ENCODE results near the gene SEMA6B. TPM values are rescaled to one million over a fixed set of nuclear protein-coding genes. Genes with fewer than 3 reads are reported as not detected.
"Not testable (repeated sequence)": the region's sequence is repeated elsewhere in the genome, so short reads cannot be mapped to it uniquely, and the experiment has no call there.

The SEMA6B gene
- total RNA-seq, 1 donor from 2014 or later, result 15.4 TPM

DNA sequence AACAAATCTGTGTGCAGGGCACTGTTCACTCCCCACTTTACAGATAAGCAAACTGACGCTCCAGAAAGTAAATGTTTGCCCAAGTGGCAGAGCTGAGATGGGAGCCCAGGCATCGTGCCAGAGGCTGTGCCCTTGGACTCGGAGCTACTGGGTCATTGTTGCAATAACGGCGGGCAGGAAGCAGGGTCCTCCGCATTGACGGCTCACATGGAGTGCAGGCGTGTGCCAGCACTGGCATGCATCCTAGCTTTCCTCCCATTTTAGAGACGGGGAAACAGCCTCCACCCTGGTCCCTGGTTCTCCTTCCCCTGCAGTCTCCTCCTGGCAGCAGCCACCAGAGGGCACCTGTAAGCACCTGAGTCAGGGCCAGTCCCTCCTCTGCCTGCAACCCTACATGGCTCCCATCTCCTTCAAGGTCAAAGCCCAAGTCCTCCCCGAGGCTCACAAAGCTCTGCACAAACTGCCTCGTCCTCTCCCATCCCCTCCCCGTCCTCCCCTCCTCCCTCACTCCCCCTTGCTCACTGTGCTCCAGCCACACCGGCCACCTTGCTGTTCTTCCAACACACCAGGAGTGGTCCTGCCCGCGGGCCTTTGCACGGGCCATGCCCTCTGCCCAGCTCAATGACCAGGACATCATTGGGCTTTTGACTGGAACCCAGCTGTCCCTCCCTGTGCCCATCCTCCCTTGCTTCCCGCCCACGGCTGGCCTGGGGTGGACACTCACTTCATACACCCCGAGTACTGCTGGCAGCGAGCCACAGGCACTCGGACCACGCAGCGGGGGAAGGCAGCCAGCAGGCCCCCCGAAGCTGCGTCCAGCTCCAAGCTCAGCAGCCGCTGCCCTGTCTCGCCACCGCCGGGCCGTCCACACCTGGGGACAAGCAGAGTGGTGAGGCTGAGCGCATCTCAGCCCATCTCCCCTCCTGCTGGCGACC, 11.9 kb downstream of the SEMA6B start:
- DNase-seq, result no peak

DNA sequence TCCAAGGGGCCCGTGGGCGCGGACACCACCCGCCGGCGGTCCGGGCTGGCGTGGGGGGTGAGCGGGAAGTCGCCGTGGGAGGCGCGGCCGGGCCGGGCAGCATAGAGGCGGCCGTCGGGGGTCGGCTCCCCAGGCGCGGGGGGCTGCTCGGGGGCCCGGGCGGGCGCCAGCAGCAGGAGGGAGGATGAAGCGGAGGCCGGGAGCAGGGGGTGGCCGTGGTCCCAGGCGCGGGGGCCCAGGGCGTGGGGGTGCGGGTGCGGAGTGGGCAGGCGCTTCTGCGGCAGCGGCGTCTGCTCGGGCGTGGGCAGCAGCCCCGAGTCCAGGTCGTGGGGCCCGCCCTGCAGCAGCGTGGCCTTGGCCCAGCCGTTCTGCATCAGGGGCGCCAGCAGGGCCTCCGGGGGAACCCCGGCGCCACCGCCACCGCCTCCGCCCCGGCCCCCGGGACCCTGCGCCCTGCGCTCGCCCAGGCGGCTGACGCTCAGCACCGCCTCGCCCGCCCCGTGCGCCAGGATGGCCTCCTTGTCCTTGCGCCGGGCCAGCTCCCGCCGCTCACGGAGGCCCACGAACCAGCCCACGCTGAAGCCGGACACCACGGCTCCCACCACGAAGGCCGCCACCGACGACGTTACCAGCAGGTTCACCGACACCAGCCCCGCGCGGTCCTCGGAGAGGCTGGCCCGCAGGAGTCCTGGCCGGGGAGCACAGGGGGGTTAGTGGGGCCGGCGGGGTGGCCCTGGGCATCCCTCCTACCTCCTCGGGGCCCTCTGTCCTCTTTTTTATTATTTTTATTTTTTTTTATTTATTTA, 15.4 kb downstream of the SEMA6B start:
- DNase-seq, result no peak

DNA sequence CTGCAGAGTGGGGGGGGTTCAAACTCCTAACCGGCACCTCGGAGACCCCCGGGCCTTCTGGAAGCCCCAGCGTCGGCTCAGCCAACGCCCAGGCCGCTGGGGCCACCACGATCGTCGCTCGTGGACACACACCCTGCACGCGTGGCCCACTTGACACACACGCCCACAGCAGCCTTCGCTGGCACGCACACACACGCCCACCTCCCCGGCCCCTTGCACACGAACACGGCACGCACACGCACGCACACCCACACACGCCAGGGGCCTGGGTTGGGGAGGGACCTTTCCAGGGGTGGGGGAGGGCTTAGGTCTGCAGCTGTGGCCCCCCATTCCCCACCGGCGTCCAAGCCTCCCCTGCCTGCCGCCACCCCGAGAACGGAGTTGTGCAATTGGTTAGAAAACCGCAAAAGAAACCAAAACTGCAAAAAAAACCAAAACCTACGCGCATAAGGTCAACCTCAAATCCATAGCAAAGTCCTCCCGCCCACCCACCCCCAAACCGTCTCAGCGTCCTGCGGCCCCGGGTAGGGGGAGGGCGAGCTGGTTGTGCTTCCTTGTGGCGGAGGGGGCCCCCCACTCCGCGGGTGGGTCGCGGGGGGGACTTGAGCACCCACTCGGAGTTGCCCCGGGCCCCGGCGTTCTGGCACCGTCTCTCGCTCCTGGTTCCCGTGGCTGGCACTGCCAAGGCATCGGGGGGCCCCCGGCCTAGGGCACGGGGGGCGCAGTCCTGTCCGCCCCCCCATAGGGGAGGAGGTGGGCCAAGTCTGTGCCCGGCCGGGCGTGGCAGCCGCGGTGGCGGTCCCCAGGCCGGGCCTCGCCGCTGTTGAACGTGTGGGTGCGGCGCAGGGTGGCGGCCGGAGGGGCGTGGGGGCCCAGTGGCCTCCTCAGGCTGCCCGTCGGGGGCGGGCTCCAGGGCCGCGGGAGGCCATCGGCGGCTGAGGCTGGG, 16.3 kb downstream of the SEMA6B start:
- DNase-seq, result no peak

DNA sequence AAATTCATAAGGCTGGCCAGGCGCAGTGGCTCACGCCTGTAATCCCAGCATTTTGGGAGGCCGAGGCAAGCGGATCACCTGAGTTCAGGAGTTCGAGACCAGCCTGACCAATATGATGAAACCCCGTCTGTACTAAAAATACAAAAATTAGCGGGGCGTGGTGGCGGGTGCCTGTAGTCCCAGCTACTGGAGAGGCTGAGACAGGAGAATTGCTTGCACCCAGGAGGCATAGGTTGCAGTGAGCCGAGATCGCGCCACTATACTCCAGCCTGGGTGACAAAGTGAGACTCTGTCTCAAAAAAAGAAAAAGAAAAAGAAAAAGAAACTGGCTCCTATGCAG, 17.7 kb downstream of the SEMA6B start:
- DNase-seq, result not testable (repeated sequence)

DNA sequence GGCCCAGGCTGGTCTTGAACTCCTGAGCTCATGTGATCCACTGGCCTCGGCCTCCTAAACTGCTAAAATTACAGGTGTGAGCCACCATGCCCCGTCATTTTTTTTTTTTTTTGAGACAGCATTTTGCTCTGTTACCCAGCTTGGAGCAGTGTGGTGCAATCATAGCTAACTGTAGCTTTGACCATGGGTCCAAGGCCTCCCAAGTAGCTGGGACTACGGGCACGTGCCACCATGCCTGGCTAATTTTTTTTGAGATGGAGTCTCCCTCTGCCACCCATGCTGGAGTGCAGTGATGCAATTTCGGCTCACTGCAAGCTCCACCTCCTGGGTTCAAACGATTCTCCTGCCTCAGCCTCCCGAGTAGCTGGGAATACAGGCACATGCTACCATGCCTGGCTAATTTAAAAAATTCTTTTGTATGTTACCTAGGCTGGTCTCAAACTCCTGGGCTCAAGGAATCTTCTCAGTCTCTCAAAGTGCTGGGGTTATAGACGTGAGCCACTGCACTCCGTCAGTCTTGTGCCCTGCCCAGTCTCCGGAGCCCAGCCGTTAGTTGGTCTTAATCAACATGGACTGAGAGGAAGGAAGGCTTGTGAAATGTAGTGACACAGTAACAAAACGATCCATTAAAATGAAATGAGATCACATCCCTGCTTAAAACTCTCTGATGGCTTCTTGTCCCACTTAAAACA, 18.2 kb downstream of the SEMA6B start:
- DNase-seq, result no peak

DNA sequence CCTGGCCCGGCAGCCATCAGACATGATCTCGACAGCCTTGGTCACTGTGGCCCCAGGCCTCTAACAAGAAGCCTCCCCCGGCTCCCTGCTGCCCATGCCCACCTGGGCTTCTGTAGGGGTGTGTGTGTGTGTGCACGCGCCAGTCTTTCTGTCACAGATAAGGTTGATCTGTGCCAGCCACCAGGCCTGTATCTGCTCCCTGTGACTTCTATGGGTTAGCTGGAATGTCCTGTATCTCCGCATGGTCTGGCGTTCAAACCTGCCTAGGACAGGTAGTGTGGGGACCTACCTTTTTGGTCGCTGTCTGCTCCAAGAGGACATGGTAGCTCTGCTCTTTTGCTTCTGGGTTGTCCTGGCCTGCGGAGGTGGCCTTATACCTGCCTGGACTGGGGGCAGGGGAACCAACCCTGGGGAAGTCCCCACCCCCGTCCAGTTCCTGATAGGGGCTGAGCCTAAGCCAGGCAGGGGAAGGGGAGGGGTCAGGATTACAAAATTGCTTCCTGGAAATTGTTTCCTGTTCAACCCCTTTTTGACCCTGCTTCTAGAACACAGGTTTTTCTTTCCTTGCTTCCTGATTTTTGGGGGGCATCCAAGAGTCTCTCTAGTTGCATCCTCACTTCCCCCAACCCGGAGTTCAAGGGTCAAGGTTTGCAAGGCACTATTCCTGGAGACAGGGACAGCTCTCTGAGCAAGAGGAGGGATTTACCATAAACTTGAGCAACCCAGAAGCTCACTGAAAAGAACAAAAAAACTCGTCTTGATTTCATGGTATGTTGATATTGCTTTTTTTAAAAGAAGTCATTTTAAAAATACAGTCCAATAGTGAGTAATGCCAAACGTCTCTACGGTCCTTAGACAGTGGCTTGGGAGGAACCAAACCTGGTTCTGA, 19.5 kb downstream of the SEMA6B start, which contains the start of gene LRG1:
Gene LRG1 (minus strand): TSS at position 344 of the 889 bp plus-strand sequence. CDS start 23 bp downstream, at position 321.
- DNase-seq, result no peak

DNA sequence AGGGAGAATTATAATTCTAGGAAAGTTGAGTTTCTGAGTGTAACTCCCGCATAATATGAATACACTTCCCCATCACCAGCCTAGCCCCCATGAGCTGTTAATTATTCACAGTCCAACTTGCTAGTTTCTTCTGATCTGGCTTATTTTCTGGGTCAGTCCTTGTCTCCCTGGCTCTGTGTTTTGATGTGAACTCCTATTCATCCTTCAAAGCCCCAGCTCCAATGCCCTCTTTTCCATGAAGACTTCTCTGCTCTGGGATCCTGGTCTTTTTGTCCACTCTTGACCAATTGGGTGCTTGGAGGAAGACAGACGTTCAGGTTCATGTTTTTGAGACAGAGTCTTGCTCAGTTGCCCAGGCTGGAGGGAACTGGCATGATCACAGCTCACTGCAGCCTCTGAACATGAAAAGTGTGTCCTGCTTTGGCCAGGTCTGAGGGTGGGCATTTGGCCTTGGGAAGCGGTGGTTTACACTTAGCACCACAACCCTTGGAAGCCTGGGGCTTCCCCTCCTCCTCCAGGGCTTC, 20.3 kb downstream of the SEMA6B start:
- no peak for DNase-seq

DNA sequence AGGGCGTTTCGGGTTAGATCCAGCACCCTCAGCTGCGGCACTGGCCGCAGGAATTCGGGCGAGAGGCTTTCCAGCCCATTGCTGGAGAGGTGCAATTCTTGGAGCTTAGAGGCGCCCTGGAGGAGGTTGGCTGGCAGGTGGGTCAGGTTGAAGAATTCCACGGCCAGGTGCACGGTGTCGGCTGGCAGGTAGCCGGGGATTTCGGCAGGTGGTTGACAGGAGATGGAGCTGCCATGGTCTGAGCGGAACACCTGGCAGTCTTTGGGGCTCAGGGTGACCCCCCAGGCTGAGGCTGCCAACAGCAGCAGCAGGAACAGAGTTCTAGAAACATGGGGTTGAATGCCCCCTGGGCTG, 20.9 kb downstream of the SEMA6B start:
- DNase-seq, result no peak

DNA sequence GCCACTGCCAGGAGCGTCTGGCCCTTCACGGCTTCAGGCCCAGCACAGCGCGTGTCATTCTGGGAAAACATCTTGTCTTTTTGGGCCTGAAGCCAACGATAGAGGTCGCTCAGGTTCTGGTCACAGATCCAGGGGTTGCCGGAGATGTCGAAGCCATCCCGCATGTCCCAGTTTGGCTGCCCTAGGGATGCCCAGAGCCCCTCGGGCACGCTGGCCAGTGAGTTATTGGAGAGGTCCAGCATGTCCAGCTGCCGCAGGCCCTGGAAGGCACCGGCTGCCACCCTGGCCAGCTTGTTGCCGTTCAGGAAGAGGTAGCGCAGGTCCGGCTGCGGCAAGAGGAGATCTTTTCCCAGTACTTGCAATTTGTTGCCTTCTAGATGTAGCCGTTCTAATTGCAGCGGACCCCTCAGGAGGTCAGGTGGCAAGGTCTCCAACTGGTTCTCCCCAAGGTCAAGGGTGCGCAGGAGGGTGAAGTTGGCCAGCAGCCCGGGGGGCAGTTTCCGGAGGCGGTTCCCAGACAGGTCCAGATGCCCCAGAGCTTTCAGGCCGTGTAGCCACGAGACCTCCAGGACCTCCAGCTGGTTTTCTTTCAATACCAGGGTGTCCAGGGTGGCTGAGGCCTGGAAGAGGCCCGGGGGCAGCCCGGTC, 21.4 kb downstream of the SEMA6B start:
- no peak for DNase-seq

DNA sequence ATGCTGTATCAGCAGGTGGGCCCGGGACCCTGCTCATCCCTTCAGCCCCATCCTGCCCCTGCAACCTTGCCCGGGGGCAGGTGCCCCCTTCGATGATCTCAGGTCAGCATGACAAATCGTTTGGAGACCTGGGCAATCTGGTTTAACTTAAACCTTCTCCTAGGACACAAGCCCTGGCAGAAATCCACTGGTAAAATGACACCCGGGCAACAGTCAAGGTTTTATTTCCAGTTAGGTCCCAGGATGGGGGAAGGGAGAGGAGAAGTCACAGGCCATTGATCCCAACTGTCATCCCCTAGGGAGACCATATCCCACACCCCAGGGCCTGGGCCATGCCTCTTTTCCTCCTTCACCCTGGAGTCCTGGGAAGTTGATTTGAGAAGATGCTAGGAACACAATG, 22.7 kb downstream of the SEMA6B start:
- no peak for DNase-seq

DNA sequence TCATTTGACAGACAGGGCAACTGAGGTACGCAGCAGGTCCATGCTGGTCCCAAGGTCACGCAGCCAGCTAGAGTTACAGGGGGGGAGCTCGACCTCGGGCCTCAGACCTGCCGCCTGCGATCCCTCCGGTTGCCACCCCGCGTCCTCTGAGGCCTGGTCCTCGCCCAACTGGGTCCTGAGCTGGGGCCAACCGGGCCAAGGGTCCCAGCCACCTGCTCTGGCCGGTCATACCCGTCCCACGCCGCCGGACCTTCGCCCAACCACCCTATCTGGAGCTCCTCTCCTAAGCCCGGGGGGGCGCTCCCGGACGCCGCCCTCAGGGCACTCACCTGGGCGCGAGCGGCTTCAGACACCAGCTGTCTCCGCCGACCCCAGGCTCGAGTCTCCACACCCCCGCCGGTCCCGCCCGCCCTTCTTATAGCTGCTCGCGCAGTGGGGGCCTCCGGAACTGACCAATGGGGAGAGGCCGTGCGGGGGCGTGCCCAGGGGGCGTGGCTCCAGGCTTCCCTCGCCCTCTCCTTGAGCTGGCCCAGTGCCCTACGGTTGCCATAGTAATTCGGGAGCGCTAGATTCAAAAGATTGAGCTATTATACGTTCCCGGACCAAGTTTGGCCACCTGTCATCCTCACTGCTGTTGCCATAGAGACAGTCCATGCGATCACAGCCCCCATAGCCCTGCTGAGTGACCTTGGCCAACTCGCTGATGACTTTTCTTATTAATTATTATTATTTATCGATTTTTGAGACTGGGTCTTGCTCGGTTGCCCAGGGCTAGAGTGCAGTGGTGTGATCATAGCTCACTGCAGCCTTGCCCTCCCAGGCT, 24.4 kb downstream of the SEMA6B start, which contains the start of gene PLIN5:
Gene PLIN5 (minus strand): TSS at position 389 of the 823 bp plus-strand sequence. CDS start 1,150 bp downstream, outside the sequence.
- peak; percentile 92 for DNase-seq

DNA sequence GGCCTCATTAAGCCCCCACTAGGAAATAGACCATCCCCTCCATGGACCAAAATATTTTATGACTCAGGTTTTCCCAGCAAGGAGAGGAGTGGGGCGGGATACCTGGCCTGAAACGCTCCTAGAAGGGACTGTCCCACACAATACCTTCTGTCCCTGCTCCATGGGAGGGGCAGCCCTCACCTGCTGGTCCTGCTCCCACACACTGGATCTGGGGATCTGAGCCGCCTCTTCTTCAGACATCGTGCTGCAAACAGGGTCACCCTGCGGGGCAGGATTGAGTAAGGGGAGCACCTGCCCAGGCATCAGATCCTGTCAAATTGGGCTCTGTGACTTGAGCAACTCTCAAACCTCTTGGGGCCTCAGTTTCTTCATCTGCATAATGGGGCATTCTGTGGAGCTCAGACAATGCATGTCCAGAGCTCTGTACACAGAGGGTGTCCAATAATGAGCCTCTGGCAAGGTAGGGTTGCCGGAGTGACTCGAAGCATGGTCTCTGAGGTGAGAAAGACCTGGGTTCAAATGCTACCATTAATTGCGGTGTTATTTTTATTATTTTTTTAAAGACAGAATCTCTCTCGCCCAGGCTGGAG, 25.6 kb downstream of the SEMA6B start:
- DNase-seq, result no peak

DNA sequence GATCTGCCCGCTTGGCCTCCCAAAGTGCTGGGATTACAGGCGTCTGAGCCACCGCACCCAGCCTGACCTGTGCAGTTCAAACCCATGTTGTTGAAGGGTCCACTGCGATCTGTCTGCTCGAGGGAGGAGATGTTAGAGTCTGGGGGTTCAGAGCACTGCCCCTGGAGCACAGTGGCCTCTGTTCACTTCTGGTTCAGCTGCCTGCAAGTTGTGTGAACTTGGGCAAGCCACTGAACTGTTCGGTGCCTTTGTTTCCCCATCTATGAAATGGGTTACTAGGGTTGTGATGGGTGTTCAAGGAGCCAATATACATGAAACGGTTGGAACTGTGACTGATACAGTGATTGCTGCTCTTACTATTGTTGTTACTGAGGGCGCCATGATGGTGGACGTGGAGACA, 26.1 kb downstream of the SEMA6B start:
- DNase-seq, result no peak

DNA sequence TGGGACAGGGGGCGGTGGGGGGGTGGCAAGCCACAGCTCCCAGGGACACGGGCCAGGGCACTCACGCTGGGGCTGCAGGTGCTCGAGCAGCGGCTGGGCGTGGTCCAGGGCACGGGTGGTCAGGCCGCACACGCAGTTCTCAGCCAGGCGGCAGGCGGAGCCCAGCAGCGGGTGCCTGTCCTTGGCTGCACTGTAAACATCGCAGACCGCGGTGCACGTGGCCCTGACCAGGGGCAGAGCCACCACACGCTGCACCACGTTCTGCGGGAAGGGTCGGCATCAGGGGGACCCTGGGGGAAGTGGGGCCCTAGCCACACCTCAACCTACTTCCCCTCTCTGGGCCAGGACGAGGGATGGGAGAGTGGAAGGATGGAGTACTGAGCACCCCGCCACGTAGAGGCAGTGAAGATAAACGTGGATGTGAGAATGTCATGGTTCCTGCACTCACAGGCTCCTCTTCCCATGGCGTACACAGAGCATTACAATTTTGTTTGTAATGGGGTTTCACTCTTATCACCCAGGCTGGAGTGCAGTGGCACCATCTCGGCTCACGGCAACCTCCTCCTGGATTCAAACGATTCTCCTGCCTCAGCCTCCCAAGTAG, 27.8 kb downstream of the SEMA6B start:
- no peak for DNase-seq

DNA sequence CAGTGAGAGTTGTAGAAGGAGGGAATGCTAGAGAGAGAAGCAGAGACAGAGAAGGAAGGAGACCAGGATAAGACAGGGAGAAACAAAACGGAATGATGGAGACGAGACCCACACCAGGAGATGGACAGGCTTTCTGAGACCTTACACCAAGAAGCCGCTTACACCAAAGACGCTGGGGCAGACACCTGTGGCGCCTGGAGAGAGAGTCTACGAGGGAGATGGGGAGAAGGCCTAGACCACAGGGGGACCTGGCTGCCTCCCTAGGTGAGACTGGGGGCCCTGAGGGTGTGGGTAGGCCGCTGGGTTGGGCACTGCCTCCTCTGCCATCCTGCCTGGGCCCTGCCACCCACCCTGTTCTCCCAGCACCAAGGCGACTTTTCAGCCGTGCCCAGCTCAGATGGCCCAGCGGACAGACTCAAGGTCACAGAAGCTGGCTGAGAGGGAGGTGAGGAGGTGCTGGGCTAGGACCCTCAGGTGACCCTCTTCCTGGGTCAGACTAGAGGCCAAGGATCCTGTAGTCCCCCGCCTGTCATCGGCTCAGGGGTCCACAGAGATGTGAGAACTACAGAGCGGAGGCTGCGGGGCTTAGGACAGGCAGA, 29.5 kb downstream of the SEMA6B start:
- DNase-seq, result no peak

DNA sequence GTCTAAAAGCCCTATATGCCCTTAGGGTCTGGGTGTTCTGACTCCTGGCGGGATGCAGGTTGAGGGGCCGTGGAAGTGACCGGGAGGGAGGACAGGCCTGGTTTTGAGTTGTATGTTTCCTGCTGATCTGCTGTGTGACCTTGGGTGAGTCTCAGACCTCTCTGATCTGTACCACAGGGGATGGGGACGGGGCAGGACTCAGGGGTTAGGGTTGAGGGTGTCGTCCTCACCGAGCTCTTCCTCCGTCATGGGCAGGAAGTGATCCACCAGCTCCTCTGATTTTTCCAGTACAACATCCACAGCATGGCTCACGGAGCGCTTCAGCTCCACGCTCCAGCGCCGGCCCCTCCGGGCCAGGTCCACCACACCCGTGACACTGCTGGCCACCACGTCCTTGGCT, 30.6 kb downstream of the SEMA6B start:
- DNase-seq, result no peak

DNA sequence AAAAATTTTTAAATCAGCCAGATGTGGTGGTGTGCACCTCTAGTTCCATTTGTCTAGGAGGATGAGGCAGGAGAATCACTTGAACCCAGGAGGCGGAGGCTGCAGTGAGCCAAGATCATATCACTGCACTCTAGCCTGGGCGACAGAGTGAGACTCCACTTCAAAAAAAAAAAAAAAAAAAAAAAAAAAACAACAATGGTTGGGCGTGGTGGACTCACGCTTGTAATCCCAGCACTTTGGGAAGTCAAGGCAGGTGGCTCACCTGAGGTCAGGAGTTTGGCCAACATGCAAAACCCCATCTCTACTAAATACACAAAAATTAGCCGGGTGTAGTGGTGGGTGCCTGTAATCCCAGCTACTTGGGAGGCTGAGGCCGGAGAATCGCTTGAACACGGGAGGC, 32.1 kb downstream of the SEMA6B start:
- DNase-seq, result not testable (repeated sequence)

Measured in tongue (tissue), 2 donors.